ENCODE results near the gene SMDT1. TPM values are rescaled to one million over a fixed set of nuclear protein-coding genes. Genes with fewer than 3 reads are reported as not detected.
"Not testable (repeated sequence)": the region's sequence is repeated elsewhere in the genome, so short reads cannot be mapped to it uniquely, and the experiment has no call there.

SMDT1 gene
- total RNA-seq, 1 donor from 2014 or later, result 153 TPM

GRCh38 chr22:42108848-42109247 lies 29.3 kb downstream of the SMDT1 start:
- Histone ChIP-seq H3K4me1 (no peaks in the 10 kb centered on the region), H3K27me3 (ENCODE audit: low read depth) (no peaks in the 10 kb centered on the region), H3K36me3 (peaks cover 15% of the 10 kb centered on the region), H3K27ac (replicated peaks) (no peak overlapping the region), H3K4me3 (no peak overlapping the region), H3K9me3 (replicated peaks) (peaks cover 15% of the 10 kb centered on the region)
- intact Hi-C loops (cut with micrococcal nuclease), result no loop called here
- no peak for TF ChIP-seq CTCF (IDR thresholded peaks at IDR 0.05; ENCODE audit: borderline replicate concordance)
- no peak for DNase-seq

DNA sequence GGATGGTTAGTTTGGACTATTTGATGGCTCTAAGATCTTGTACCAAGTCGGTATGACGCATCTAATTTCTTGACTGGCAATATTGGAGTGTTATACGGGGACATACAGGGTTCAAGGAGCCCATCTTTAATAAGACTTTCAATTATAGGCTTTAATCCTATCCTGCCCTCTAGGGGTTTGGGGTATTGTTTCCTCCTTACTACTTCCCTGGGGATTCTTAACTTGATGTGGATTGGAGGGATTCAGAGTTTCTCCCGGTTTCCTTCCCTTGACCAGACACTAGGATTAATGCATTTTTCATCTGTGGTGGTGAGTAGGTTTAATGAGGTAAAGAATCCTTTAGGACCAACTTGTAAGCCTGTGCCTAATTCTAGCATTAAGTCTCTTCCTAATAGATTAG lies 32.3 kb downstream of the SMDT1 start:
- Histone ChIP-seq H3K27ac (replicated peaks) (no peak overlapping the region), H3K27me3 (ENCODE audit: low read depth) (no peaks in the 10 kb centered on the region), H3K9me3 (replicated peaks) (peaks cover 21% of the 10 kb centered on the region), H3K4me1 (no peaks in the 10 kb centered on the region), H3K36me3 (peaks cover 8% of the 10 kb centered on the region), H3K4me3 (no peak overlapping the region)
- no peak for TF ChIP-seq CTCF (IDR thresholded peaks at IDR 0.05; ENCODE audit: borderline replicate concordance)
- no peak for DNase-seq
- intact Hi-C loops (cut with micrococcal nuclease), result no loop called here

GRCh38 chr22:42112793-42113192 lies 33.3 kb downstream of the SMDT1 start:
- H3K27ac ChIP-seq (replicated peaks); DNase-seq; H3K36me3 ChIP-seq; H3K27me3 ChIP-seq (ENCODE audit: low read depth); H3K4me3 ChIP-seq; H3K4me1 ChIP-seq; intact Hi-C loops (cut with micrococcal nuclease): not testable (repeated sequence)
- peak; percentile 18 for TF ChIP-seq CTCF (IDR thresholded peaks at IDR 0.05; ENCODE audit: borderline replicate concordance)
- H3K9me3 ChIP-seq (replicated peaks), result peaks cover 21% of the 10 kb centered on the region

DNA sequence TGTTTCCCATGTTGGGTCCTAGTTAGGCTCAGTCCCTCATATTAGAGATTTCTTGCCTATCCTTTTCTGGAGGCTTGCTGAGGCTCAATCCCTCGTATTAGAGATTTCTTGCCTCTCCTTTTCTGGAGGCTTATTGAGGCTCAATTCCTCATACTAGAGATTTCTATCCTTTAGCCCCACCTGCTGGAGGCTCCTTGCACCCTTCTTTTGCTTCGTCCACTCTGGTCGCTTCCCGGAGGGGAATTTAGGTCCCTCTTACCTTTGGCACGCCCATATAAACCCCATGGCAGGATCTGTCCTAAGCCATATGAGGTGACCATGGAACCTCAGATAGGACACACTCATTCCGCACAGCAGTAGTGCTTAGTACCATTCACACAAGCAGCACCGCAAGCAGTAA lies 35.2 kb downstream of the SMDT1 start:
- peak; percentile 45 for TF ChIP-seq CTCF (IDR thresholded peaks at IDR 0.05; ENCODE audit: borderline replicate concordance)
- Histone ChIP-seq H3K4me3 (no peak overlapping the region), H3K27me3 (ENCODE audit: low read depth) (no peaks in the 10 kb centered on the region), H3K9me3 (replicated peaks) (peaks cover 21% of the 10 kb centered on the region), H3K36me3 (peaks cover 8% of the 10 kb centered on the region), H3K27ac (replicated peaks) (no peak overlapping the region), H3K4me1 (no peaks in the 10 kb centered on the region)
- intact Hi-C loops (cut with micrococcal nuclease), result no loop called here
- no peak for DNase-seq

- H3K27ac ChIP-seq (replicated peaks); intact Hi-C loops (cut with micrococcal nuclease): not testable (repeated sequence)
- peaks cover 21% of the 10 kb centered on the region for H3K9me3 ChIP-seq (replicated peaks)
Observed at GRCh38 chr22:42115420-42115830, 35.9 kb downstream of the SMDT1 start.

GRCh38 chr22:42116848-42117424 lies 37.4 kb downstream of the SMDT1 start:
- Histone ChIP-seq H3K27me3 (ENCODE audit: low read depth) (no peaks in the 10 kb centered on the region), H3K4me3 (no peak overlapping the region), H3K9me3 (replicated peaks) (peaks cover 21% of the 10 kb centered on the region), H3K4me1 (no peaks in the 10 kb centered on the region), H3K27ac (replicated peaks) (no peak overlapping the region), H3K36me3 (peaks cover 8% of the 10 kb centered on the region)
- no peak for TF ChIP-seq CTCF (IDR thresholded peaks at IDR 0.05; ENCODE audit: borderline replicate concordance)
- no peak for DNase-seq
- intact Hi-C loops (cut with micrococcal nuclease), result no loop called here

More at GRCh38 chr22:42115420-42115830, 35.9 kb downstream of the SMDT1 start:
- H3K4me3 ChIP-seq; H3K36me3 ChIP-seq; H3K27me3 ChIP-seq (ENCODE audit: low read depth); H3K4me1 ChIP-seq; DNase-seq: not testable (repeated sequence)

- H3K9me3 ChIP-seq (replicated peaks); H3K4me3 ChIP-seq; DNase-seq; H3K36me3 ChIP-seq; H3K27ac ChIP-seq (replicated peaks); intact Hi-C loops (cut with micrococcal nuclease); H3K27me3 ChIP-seq (ENCODE audit: low read depth); H3K4me1 ChIP-seq: not testable (repeated sequence)
Observed at GRCh38 chr22:42120231-42121021, 40.9 kb downstream of the SMDT1 start.

- H3K9me3 ChIP-seq (replicated peaks); H3K27me3 ChIP-seq (ENCODE audit: low read depth); intact Hi-C loops (cut with micrococcal nuclease); DNase-seq; H3K4me3 ChIP-seq; H3K36me3 ChIP-seq; H3K4me1 ChIP-seq; H3K27ac ChIP-seq (replicated peaks): not testable (repeated sequence)
Observed at GRCh38 chr22:42123529-42123928, 44.0 kb downstream of the SMDT1 start.

All from left ventricle myocardium inferior (tissue), 1 donor.